ENCODE results near the gene CECR2. TPM values are rescaled to one million over a fixed set of nuclear protein-coding genes. Genes with fewer than 3 reads are reported as not detected.
A peak's percentile ranks its signal among the peaks of the same experiment; 100 is the strongest.

The CECR2 gene
- total RNA-seq, 1 experiment from 2014 or later, result 111 TPM

DNA sequence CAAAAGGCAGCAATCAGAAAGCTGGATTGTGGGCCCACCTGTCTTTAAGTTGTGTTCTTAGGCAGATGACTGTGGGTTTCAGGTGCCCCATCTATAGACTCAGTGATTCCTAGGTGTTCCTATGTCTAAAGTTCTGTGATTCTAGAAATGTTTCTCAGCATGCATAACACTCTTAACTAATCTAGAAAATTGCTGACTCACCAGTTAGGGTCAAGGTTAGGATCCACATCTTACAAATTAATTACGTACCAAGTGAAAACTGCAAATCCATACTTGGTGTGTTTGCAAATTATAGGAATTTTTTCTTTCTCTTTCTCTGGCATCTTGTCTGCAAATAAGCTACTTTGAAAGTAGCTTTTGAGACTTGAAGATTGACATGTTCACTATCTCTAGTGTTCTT is 7.7 kb downstream of the CECR2 start (continued):
- TF ChIP-seq ATF6 (CRISPR knock-in tag; IDR thresholded peaks at IDR 0.05), result no peak

- H3K9me3 Mint-ChIP-seq, result peaks cover 8% of the 10 kb centered on the region
- DNase-seq (ENCODE audit: low spot score), result no peak
- H3K36me3 Mint-ChIP-seq, result peaks cover 15% of the 10 kb centered on the region
- peak overlapping the region; percentile 97 for H3K27ac Mint-ChIP-seq
- TF ChIP-seq ESRRA (CRISPR knock-in tag; IDR thresholded peaks at IDR 0.05; ENCODE audit: borderline replicate concordance), result no peak
- no peak for TF ChIP-seq SP1 (CRISPR knock-in tag; conservative IDR thresholded peaks at IDR 0.05)
- no peak for TF ChIP-seq NR2C2 (CRISPR knock-in tag; IDR thresholded peaks at IDR 0.05)
- TF ChIP-seq ZNF138 (CRISPR knock-in tag; conservative IDR thresholded peaks at IDR 0.05), result no peak
- TF ChIP-seq MYBL2 (CRISPR knock-in tag; IDR thresholded peaks at IDR 0.05), result no peak
- TF ChIP-seq, protein P1, sequence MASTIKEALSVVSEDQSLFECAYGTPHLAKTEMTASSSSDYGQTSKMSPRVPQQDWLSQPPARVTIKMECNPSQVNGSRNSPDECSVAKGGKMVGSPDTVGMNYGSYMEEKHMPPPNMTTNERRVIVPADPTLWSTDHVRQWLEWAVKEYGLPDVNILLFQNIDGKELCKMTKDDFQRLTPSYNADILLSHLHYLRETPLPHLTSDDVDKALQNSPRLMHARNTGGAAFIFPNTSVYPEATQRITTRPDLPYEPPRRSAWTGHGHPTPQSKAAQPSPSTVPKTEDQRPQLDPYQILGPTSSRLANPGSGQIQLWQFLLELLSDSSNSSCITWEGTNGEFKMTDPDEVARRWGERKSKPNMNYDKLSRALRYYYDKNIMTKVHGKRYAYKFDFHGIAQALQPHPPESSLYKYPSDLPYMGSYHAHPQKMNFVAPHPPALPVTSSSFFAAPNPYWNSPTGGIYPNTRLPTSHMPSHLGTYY (CRISPR knock-in tag; IDR thresholded peaks at IDR 0.05), result no peak
- TF ChIP-seq NFE2L1 (CRISPR knock-in tag; IDR thresholded peaks at IDR 0.05), result no peak
- TF ChIP-seq SMAD3 (CRISPR knock-in tag; IDR thresholded peaks at IDR 0.05; ENCODE audit: borderline replicate concordance), result no peak
- TF ChIP-seq, protein P2, sequence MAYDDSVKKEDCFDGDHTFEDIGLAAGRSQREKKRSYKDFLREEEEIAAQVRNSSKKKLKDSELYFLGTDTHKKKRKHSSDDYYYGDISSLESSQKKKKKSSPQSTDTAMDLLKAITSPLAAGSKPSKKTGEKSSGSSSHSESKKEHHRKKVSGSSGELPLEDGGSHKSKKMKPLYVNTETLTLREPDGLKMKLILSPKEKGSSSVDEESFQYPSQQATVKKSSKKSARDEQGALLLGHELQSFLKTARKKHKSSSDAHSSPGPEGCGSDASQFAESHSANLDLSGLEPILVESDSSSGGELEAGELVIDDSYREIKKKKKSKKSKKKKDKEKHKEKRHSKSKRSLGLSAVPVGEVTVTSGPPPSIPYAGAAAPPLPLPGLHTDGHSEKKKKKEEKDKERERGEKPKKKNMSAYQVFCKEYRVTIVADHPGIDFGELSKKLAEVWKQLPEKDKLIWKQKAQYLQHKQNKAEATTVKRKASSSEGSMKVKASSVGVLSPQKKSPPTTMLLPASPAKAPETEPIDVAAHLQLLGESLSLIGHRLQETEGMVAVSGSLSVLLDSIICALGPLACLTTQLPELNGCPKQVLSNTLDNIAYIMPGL (CRISPR knock-in tag; IDR thresholded peaks at IDR 0.05), result no peak
- no peak for TF ChIP-seq ZNF121 (CRISPR knock-in tag; IDR thresholded peaks at IDR 0.05)
- TF ChIP-seq OVOL2 (CRISPR knock-in tag; IDR thresholded peaks at IDR 0.05; ENCODE audit: borderline replicate concordance), result no peak
- no peak for TF ChIP-seq SMAD4 (CRISPR knock-in tag; IDR thresholded peaks at IDR 0.05)
- TF ChIP-seq ZNF416 (CRISPR knock-in tag; IDR thresholded peaks at IDR 0.05), result no peak
- TF ChIP-seq ATF1 (CRISPR knock-in tag; IDR thresholded peaks at IDR 0.05), result no peak
- no peak for TF ChIP-seq ZNF219 (CRISPR knock-in tag; IDR thresholded peaks at IDR 0.05; ENCODE audit: borderline replicate concordance)
- H3K4me3 Mint-ChIP-seq, result peak overlapping the region; percentile 54
- CTCF ChIA-PET, result interaction anchor here (1.0 to 2.4 kb wide), 4 partner anchors 9 to 122 kb away, joined by 3 to 9 read pairs (median 4); no protein-coding TSS in a partner anchor
- no peaks in the 10 kb centered on the region for H3K27me3 Mint-ChIP-seq (ENCODE audit: low read depth)
- no peak for ATAC-seq
- H3K4me1 Mint-ChIP-seq, result peaks cover 83% of the 10 kb centered on the region
- POLR2A ChIA-PET, result interaction anchor here (0.6 to 1.4 kb wide), 2 partner anchors 11 to 163 kb away, joined by 3 read pairs; no protein-coding TSS in a partner anchor
Measured at GRCh38 chr22:17379944-17380343, 10.7 kb downstream of the CECR2 start.

DNA sequence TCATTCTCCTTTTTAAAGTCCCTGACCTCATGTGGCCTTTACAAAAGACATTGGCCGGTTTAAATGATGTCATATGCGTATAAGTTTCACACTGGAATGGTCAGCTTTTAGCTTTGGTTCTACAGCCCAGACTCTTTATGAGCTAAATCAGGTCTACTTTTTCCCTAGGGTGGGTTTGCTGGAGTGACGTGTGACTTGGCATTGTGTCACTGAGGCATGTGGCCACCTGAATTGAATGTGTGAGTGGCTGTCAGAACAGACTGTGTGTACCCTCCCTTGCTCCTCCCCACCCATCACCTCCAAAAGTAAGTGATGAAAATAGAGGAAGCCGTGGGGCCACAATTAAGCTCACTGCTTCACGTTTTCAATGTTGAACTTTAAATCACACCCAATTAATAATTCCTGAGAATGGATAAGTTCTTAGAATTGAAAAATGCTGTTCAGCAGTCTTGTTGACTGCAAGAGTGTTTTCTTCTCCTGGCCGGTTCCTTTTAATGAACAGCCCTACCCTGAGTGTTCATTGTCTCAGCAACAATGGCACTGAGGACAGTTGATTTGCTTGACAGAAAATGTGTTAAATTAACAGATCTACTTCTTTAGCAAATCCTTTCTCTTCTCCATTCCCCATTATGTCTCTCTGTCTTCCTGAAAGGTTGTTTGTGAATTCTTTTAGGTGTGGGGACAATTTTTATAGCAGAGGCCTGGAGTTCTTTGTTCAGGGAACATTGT is 11.3 kb downstream of the CECR2 start:
- peak overlapping the region; percentile 97 for H3K27ac Mint-ChIP-seq
- CTCF ChIA-PET, result interaction anchor here (1.2 to 2.4 kb wide), 3 partner anchors 10 to 121 kb away, joined by 3 to 9 read pairs (median 4); no protein-coding TSS in a partner anchor
- H3K36me3 Mint-ChIP-seq, result peaks cover 15% of the 10 kb centered on the region
- H3K27me3 Mint-ChIP-seq (ENCODE audit: low read depth), result no peaks in the 10 kb centered on the region
- peaks cover 8% of the 10 kb centered on the region for H3K9me3 Mint-ChIP-seq
- TF ChIP-seq CBFB (CRISPR knock-in tag; IDR thresholded peaks at IDR 0.05; ENCODE audit: low read depth), result no peak
- peak; percentile 35; the same call in 1 of the 2 replicates for TF ChIP-seq FOXP4 (CRISPR knock-in tag; IDR thresholded peaks at IDR 0.05)
- DNase-seq (ENCODE audit: low spot score) (no peak), ATAC-seq (peak; percentile 29)
- peak overlapping the region; percentile 54 for H3K4me3 Mint-ChIP-seq
- H3K4me1 Mint-ChIP-seq, result peaks cover 84% of the 10 kb centered on the region
- POLR2A ChIA-PET, result interaction anchor here (0.6 to 1.4 kb wide), 2 partner anchors 9 to 12 kb away, joined by 3 read pairs; no protein-coding TSS in a partner anchor

Measured in WTC11 (cell line).